ENCODE measurements around the gene CACYBP.

DNA sequence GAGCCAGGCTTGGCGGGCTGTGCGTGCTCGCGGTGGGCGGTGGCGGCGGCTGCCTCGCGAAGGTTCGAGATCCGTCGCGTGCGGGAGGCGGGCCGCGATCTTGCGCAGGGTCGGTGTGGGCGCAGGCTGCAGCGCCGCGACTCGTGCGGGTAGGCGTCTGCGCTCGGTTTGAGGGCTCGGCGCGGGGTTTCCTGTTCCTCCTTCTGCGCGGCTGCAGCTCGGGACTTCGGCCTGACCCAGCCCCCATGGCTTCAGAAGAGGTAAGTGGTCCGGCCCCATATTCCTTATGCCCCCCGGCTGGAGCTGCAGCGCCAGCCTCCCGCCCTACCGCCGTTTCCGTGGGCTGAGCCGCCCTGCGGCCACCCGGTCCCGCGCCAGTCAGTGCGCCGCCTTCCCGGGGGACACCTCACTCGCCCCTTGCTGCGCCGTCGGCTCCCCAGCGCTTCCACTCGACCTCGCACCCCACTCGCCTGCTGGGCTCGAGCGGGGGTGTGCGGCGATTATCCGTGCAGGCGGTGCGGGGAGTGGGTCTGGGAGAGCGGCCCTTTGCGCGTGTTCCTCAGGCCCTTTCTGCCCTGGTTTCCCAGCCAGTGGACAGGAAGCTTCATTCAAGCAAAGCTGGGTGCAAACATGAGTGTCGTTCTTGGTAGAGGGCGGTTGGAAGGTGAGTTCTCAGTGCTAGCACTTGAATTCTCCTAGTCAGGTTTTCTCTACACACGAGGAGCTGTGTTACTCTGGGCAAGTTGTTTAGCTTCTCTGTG is at the start of gene CACYBP:
- TF ChIP-seq EZH2phosphoT487 (IDR thresholded peaks at IDR 0.05; ENCODE audit: low read length), result no peak
- TF ChIP-seq, protein P1, sequence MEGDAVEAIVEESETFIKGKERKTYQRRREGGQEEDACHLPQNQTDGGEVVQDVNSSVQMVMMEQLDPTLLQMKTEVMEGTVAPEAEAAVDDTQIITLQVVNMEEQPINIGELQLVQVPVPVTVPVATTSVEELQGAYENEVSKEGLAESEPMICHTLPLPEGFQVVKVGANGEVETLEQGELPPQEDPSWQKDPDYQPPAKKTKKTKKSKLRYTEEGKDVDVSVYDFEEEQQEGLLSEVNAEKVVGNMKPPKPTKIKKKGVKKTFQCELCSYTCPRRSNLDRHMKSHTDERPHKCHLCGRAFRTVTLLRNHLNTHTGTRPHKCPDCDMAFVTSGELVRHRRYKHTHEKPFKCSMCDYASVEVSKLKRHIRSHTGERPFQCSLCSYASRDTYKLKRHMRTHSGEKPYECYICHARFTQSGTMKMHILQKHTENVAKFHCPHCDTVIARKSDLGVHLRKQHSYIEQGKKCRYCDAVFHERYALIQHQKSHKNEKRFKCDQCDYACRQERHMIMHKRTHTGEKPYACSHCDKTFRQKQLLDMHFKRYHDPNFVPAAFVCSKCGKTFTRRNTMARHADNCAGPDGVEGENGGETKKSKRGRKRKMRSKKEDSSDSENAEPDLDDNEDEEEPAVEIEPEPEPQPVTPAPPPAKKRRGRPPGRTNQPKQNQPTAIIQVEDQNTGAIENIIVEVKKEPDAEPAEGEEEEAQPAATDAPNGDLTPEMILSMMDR (IDR thresholded peaks at IDR 0.05; ENCODE audit: low read length), result 0 out of 2 replicates have a peak, but pooled peaks have one; percentile 3
